ENCODE measurements around the gene HECTD4. TPM values are rescaled to one million over a fixed set of nuclear protein-coding genes. Genes with fewer than 3 reads are reported as not detected.

HECTD4 gene
- total and polyA plus RNA-seq, 2 of the 4 experiments (the other 2 are of a cell fraction) = 12.9 to 13.0 TPM

GRCh38 chr12:112375105-112375504 is 7.1 kb downstream of the HECTD4 start (continued):
- no peak for TF ChIP-seq CEBPB (IDR thresholded peaks at IDR 0.05; ENCODE audit: low read depth, low read length)

- H3K4me1 ChIP-seq (ENCODE audit: control insufficient read depth, insufficient read depth, low read length) = peaks cover 8% of the 10 kb centered on the region
- no peak; the same call in 1 of the 2 replicates for ATAC-seq (ENCODE audit: low read depth)
- peaks cover 32% of the 10 kb centered on the region for H4K20me1 ChIP-seq (ENCODE audit: insufficient read depth, low read length)
- H2AK5ac ChIP-seq (ENCODE audit: low read depth, low read length) = no peak overlapping the region
- 71% methylated on average over 1 of the region's 3 CpGs; no CpG with 5 or more reads in 1 of the 2 experiments for WGBS, 2 experiments (ENCODE audit: extremely low coverage in 2 of 2, insufficient read length in 1 of 2)
- no peak overlapping the region for H4K8ac ChIP-seq (ENCODE audit: low read depth in 2 of 2, low read length in 2 of 2)
- no peak overlapping the region for H4K91ac ChIP-seq (ENCODE audit: insufficient read depth, low read depth, low read length)
- no peak overlapping the region for H3K4me2 ChIP-seq (ENCODE audit: low read depth, low read length)
- no peak overlapping the region for H2BK5ac ChIP-seq (ENCODE audit: low read depth, low read length, poor library complexity, severe bottlenecking)
- intact Hi-C loops (cut with micrococcal nuclease) (no loop called here), in situ Hi-C loops (cut with MboI; ENCODE audit: low sequenced_read_pairs) (no loop called here), dilution Hi-C loops (cut with HindIII; ENCODE audit: low sequenced_read_pairs, unreplicated experiment) (no loop called here)
- H3K23ac ChIP-seq (ENCODE audit: low read depth, low read length) = no peak overlapping the region
- H3K4me3 ChIP-seq (ENCODE audit: insufficient read depth, low read depth, low read length) = no peak overlapping the region
- no peak overlapping the region for H2BK120ac ChIP-seq (ENCODE audit: low read depth, low read length)
- no peak overlapping the region for H2AFZ ChIP-seq (replicated peaks; ENCODE audit: low read length, poor library complexity)
- H3K9ac ChIP-seq (ENCODE audit: low read depth, low read length) = no peak overlapping the region
- no peak overlapping the region for H2AK9ac ChIP-seq (replicated peaks; ENCODE audit: low read depth, low read length, poor library complexity)
- no peak overlapping the region for H3K4ac ChIP-seq (ENCODE audit: low read depth, low read length)
- H3K9me1 ChIP-seq (ENCODE audit: insufficient read depth, low read length) = peaks cover 15% of the 10 kb centered on the region
- POLR2A ChIA-PET (ENCODE audit: unreplicated experiment) = no interaction called here
- CTCF ChIA-PET = interaction anchor here (0.6 to 1.4 kb wide), 2 partner anchors 26 to 172 kb away, joined by 3 to 4 read pairs; no protein-coding TSS in a partner anchor
- H3K9me3 ChIP-seq (ENCODE audit: control insufficient read depth, insufficient read depth, low read length) = no peaks in the 10 kb centered on the region
- H3K27ac ChIP-seq (ENCODE audit: insufficient read depth, low read length) = no peak overlapping the region
- peaks cover 1% of the 10 kb centered on the region; the same call in 1 of the 2 replicates for H3K36me3 ChIP-seq (ENCODE audit: control insufficient read depth, insufficient read depth, low read length)
- no peak overlapping the region for H2BK20ac ChIP-seq (ENCODE audit: low read depth, low read length)
- H2BK15ac ChIP-seq (ENCODE audit: low read depth, low read length) = no peak overlapping the region
- H3K14ac ChIP-seq (replicated peaks; ENCODE audit: low read depth, low read length) = no peak overlapping the region
- H4K5ac ChIP-seq (ENCODE audit: low read depth, low read length) = no peak overlapping the region
- H3K56ac ChIP-seq (ENCODE audit: extremely low read depth, insufficient read depth, low read length) = no peak overlapping the region
- no peaks in the 10 kb centered on the region for H3K27me3 ChIP-seq (ENCODE audit: control insufficient read depth, insufficient read depth, low read length)
- H3K18ac ChIP-seq (ENCODE audit: low read depth, low read length) = no peak overlapping the region
- no peak for DNase-seq
- H3K79me1 ChIP-seq (ENCODE audit: low read depth in 1 of 2, low read length in 2 of 2) = peaks cover 26 to 72% of the 10 kb centered on the region in 2 experiments
- BruUV-seq (replicated peaks) = no TSS peak
- TF ChIP-seq MAZ (IDR thresholded peaks at IDR 0.05; ENCODE audit: borderline replicate concordance, low read depth, low read length) = no peak
- no peak for TF ChIP-seq RFX5 (IDR thresholded peaks at IDR 0.05; ENCODE audit: low read depth, low read length)
- no peak for TF ChIP-seq MAFK (IDR thresholded peaks at IDR 0.05; ENCODE audit: low read depth, low read length)
- TF ChIP-seq, protein P1, sequence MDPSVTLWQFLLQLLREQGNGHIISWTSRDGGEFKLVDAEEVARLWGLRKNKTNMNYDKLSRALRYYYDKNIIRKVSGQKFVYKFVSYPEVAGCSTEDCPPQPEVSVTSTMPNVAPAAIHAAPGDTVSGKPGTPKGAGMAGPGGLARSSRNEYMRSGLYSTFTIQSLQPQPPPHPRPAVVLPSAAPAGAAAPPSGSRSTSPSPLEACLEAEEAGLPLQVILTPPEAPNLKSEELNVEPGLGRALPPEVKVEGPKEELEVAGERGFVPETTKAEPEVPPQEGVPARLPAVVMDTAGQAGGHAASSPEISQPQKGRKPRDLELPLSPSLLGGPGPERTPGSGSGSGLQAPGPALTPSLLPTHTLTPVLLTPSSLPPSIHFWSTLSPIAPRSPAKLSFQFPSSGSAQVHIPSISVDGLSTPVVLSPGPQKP (IDR thresholded peaks at IDR 0.05; ENCODE audit: borderline replicate concordance, low read depth, low read length) = no peak
- no peak for TF ChIP-seq MXI1 (IDR thresholded peaks at IDR 0.05; ENCODE audit: borderline replicate concordance, low read depth, low read length)
- no peak for TF ChIP-seq NFE2L2 (IDR thresholded peaks at IDR 0.05; ENCODE audit: low read depth, low read length)
- no peak for TF ChIP-seq RAD21 (IDR thresholded peaks at IDR 0.05; ENCODE audit: low read length)
- TF ChIP-seq BHLHE40 (IDR thresholded peaks at IDR 0.05; ENCODE audit: low read depth, low read length) = no peak
- TF ChIP-seq CTCF (conservative IDR thresholded peaks at IDR 0.05; ENCODE audit: low read depth, low read length) = no peak
- no peak for TF ChIP-seq FOS (IDR thresholded peaks at IDR 0.05; ENCODE audit: low read depth, low read length)
- no peak for TF ChIP-seq RCOR1 (IDR thresholded peaks at IDR 0.05; ENCODE audit: insufficient replicate concordance, low read length)
- TF ChIP-seq POLR2A (IDR thresholded peaks at IDR 0.05; ENCODE audit: low read depth, low read length) = no peak
- no peak for TF ChIP-seq USF2 (IDR thresholded peaks at IDR 0.05; ENCODE audit: low read depth, low read length)
These were observed 8.0 kb downstream of the HECTD4 start for GRCh38 chr12:112374166-112374740.

Data from IMR-90 (cell line).